GM04504 (cell line): Measurements from ENCODE around the gene HNRNPCL2.
"Not testable (repeated sequence)": the region's sequence is repeated elsewhere in the genome, so short reads cannot be mapped to it uniquely, and the experiment has no call there.

Experiments
- DNase-seq: peaks from one replicate; pipeline ENCODE4 v3.0.0-alpha.2; 2012; ENCODE audit warnings: low read depth

The HNRNPCL2 gene

GRCh38 chr1:13116754-13117153 lies at the start of gene HNRNPCL2:
TSS of gene HNRNPCL2 (minus strand) at chr1:13116854. CDS start at chr1:13116400, 454 bp downstream.
- DNase-seq: not testable (repeated sequence)

- not testable (repeated sequence) for DNase-seq
Measured at GRCh38 chr1:13165531-13165930, 48.9 kb upstream of the HNRNPCL2 start, which contains the start of gene HNRNPCL4. TSS of gene HNRNPCL4 (minus strand) at chr1:13165631. CDS start at chr1:13165467, 164 bp downstream.

GRCh38 chr1:13155909-13156308 lies 39.3 kb upstream of the HNRNPCL2 start, which contains the start of gene PRAMEF26:
TSS of gene PRAMEF26 (minus strand) at chr1:13156009. CDS start at chr1:13153095, 2,914 bp downstream.
- DNase-seq: not testable (repeated sequence)

GRCh38 chr1:13070474-13070873 lies 46.2 kb downstream of the HNRNPCL2 start, which contains the start of gene PRAMEF25:
TSS of gene PRAMEF25 (plus strand) at chr1:13070774. CDS start at chr1:13073694, 2,920 bp downstream.
- not testable (repeated sequence) for DNase-seq
